Panc1 (cell line): Measurements from ENCODE around the gene TRAPPC1. TPM values are rescaled to one million over a fixed set of nuclear protein-coding genes. Genes with fewer than 3 reads are reported as not detected.

Source experiments
- ATAC-seq: fragments of 200-7000 bp; cut with Tn5 transposase; 2 replicates; pipeline ENCODE4 v1.9.1; 2020; ENCODE audit warnings: mild to moderate bottlenecking, moderate library complexity
- BruUV-seq: library from RNA; stranded (reverse); fragments of 400-500 nt; replicated peaks from 2 replicates; lab custom pipeline; 2021; lab: Mats Ljungman, UMichigan
- CTCF ChIA-PET: fragments of 300-600 bp; sonication (Branson Sonifier 250); formaldehyde crosslinking; loops from one replicate; lab custom pipeline; 2022; ENCODE audit warnings: antibody characterized with exemption; lab: Charles Lee
- POLR2A ChIA-PET: fragments of 300-600 bp; sonication (Branson Sonifier 250); formaldehyde crosslinking; loops from one replicate; lab custom pipeline; 2022; ENCODE audit warnings: antibody characterized with exemption; lab: Charles Lee
- DNase-seq: peaks from one replicate; pipeline ENCODE4 v3.0.0-alpha.2; 2010; ENCODE audit warnings: low read depth, low spot score
- H3K27ac ChIP-seq: 2 replicates; pipeline ENCODE4 v1.5.1; 2011; ENCODE audit warnings: mild to moderate bottlenecking, low read length, inconsistent platforms
- H3K27me3 ChIP-seq: fragments of 200-500 bp; sonication (Bioruptor generic); 2 replicates; pipeline ENCODE4 v1.6.0; 2014; ENCODE audit warnings: low read length, inconsistent platforms; ENCODE audit not compliant: control insufficient read depth, insufficient read depth
- H3K36me3 ChIP-seq: fragments of 200-500 bp; sonication (Bioruptor generic); 2 replicates; pipeline ENCODE4 v1.5.1; 2014; ENCODE audit warnings: inconsistent platforms, mild to moderate bottlenecking, low read length, moderate library complexity; ENCODE audit not compliant: control insufficient read depth, insufficient read depth
- H3K4me1 ChIP-seq: 2 replicates; pipeline ENCODE4 v1.5.1; 2011; ENCODE audit warnings: inconsistent platforms, mild to moderate bottlenecking, low read length, moderate library complexity; ENCODE audit not compliant: control insufficient read depth, insufficient read depth
- H3K4me3 ChIP-seq, 2 experiments: 2 replicates each; pipeline ENCODE4 v1.5.1; 2011 to 2012; ENCODE audit warnings: low read depth in 2 of 2, low read length in 2 of 2, mild to moderate bottlenecking in 2 of 2, inconsistent platforms in 1 of 2, moderate library complexity in 1 of 2
- H3K9me3 ChIP-seq: fragments of 200-500 bp; sonication (Bioruptor generic); 2 replicates; pipeline ENCODE4 v1.5.1; 2014; ENCODE audit warnings: low read depth, mild to moderate bottlenecking, inconsistent platforms, low read length, moderate library complexity; ENCODE audit not compliant: control insufficient read depth, insufficient read depth
- CTCF ChIP-seq: fragments of 450-650 bp; IDR thresholded peaks from 2 replicates; pipeline ENCODE4 v1.5.1; 2017; ENCODE audit warnings: mild to moderate bottlenecking
- POLR2AphosphoS5 ChIP-seq: IDR thresholded peaks from 2 replicates; pipeline ENCODE4 v1.6.1; 2012; ENCODE audit warnings: mild to moderate bottlenecking, low read depth, low read length, moderate library complexity
- REST ChIP-seq, 2 experiments: IDR thresholded peaks; 2 replicates each; pipeline ENCODE4 v1.6.1; 2011 to 2012; ENCODE audit warnings: low read depth in 2 of 2, control low read depth in 1 of 2, low read length in 1 of 2, mild to moderate bottlenecking in 1 of 2, moderate library complexity in 1 of 2; ENCODE audit not compliant: insufficient read depth in 1 of 2
- SIN3A ChIP-seq: IDR thresholded peaks from 2 replicates; pipeline ENCODE4 v1.6.1; 2012; ENCODE audit warnings: low read depth, mild to moderate bottlenecking, low read length, moderate library complexity, borderline replicate concordance; ENCODE audit not compliant: insufficient read depth
- TCF7L2 ChIP-seq: IDR thresholded peaks from 2 replicates; pipeline ENCODE4 v1.6.1; 2011; ENCODE audit warnings: mild to moderate bottlenecking, low read depth, low read length, inconsistent platforms
- in situ Hi-C: cut with HindIII; loops from 2 replicates; pipeline ENCODE4 v1.10.0; 2016; ENCODE audit warnings: low sequenced_read_pairs, low pct_unique_long_range_greater_than_20kb
- intact Hi-C: fragments of 100-400 bp; cut with micrococcal nuclease; formaldehyde crosslinking; loops from one replicate; pipeline ENCODE4 v1.10.0; 2022; ENCODE audit not compliant: unreplicated experiment
- total RNA-seq: library from RNA; stranded (reverse); gene quantifications from one replicate; pipeline ENCODE4 v1.2.1, GENCODE V29; 2021; ENCODE audit not compliant: unreplicated experiment

TRAPPC1 gene
- total RNA-seq, 1 experiment from 2014 or later, result 154 TPM

- H3K27me3 ChIP-seq, result no peaks in the 10 kb centered on the region
- H3K4me3 ChIP-seq, result no peak overlapping the region
- no TSS peak for BruUV-seq
- no peak for DNase-seq
- H3K4me1 ChIP-seq, result no peaks in the 10 kb centered on the region
- POLR2A ChIA-PET, result no interaction called here
- H3K9me3 ChIP-seq, result no peaks in the 10 kb centered on the region
- CTCF ChIA-PET, result no interaction called here
- in situ Hi-C loops, result no loop called here
- intact Hi-C loops, result no loop called here
- no peak for ATAC-seq
- H3K36me3 ChIP-seq, result no peaks in the 10 kb centered on the region
- H3K27ac ChIP-seq, result no peak overlapping the region
- TF ChIP-seq POLR2AphosphoS5 (no peak), CTCF (no peak), SIN3A (no peak), TCF7L2 (no peak), REST (IDR thresholded peaks at IDR 0.05; ENCODE audit: insufficient read depth in 1 of 2, low read depth in 2 of 2, low read length in 1 of 2) (no peak)
Measured at GRCh38 chr17:7969433-7969832, 37.7 kb upstream of the TRAPPC1 start.

GRCh38 chr17:7967751-7968150 lies 36.0 kb upstream of the TRAPPC1 start:
- Histone ChIP-seq H3K27ac (no peak overlapping the region), H3K4me1 (no peaks in the 10 kb centered on the region), H3K27me3 (no peaks in the 10 kb centered on the region), H3K9me3 (no peaks in the 10 kb centered on the region), H3K36me3 (no peaks in the 10 kb centered on the region), H3K4me3 (no peak overlapping the region)
- in situ Hi-C loops (no loop called here), intact Hi-C loops (loop anchor here (2.0 kb wide), 1 partner anchor 35 kb away; the partner anchor contains the start of gene CNTROB)
- DNase-seq (no peak), ATAC-seq (no peak)
- CTCF ChIA-PET, result no interaction called here
- POLR2A ChIA-PET, result no interaction called here
- no TSS peak for BruUV-seq
- TF ChIP-seq TCF7L2, result no peak
- TF ChIP-seq CTCF, result no peak
- TF ChIP-seq SIN3A, result no peak
- no peak for TF ChIP-seq POLR2AphosphoS5
- TF ChIP-seq REST (IDR thresholded peaks at IDR 0.05; ENCODE audit: insufficient read depth in 1 of 2, low read depth in 2 of 2, low read length in 1 of 2), result no peak
